Skeletal muscle tissue (tissue), 4 donors: ENCODE measurements around the gene CTXN1. TPM values are rescaled to one million over a fixed set of nuclear protein-coding genes. Genes with fewer than 3 reads are reported as not detected.

Experiments used
- H3K27ac ChIP-seq: one replicate; pipeline ENCODE4 v1.7.0; 2013; ENCODE audit warnings: mild to moderate bottlenecking, low read depth, low read length, inconsistent platforms
- H3K27me3 ChIP-seq, 3 donors: one replicate each; pipeline ENCODE4 v1.7.0; 2013; ENCODE audit warnings: low read length in 3 of 3; ENCODE audit not compliant: control insufficient read depth in 3 of 3, insufficient read depth in 3 of 3
- H3K36me3 ChIP-seq, 3 donors: one replicate each; pipeline ENCODE4 v1.7.0; 2013; ENCODE audit warnings: low read length in 3 of 3; ENCODE audit not compliant: control insufficient read depth in 3 of 3, insufficient read depth in 3 of 3
- H3K4me1 ChIP-seq, 3 donors: one replicate each; pipeline ENCODE4 v1.7.0; 2013; ENCODE audit warnings: low read length in 3 of 3, mild to moderate bottlenecking in 3 of 3; ENCODE audit not compliant: control insufficient read depth in 3 of 3, insufficient read depth in 3 of 3
- H3K4me3 ChIP-seq, 3 donors: one replicate each; pipeline ENCODE4 v1.7.0; 2013; ENCODE audit warnings: low read length in 3 of 3
- H3K9ac ChIP-seq, 3 donors: one replicate each; pipeline ENCODE4 v1.7.0; 2013; ENCODE audit warnings: low read length in 3 of 3, mild to moderate bottlenecking in 3 of 3, moderate library complexity in 2 of 3, low read depth in 1 of 3
- H3K9me3 ChIP-seq, 3 donors: one replicate each; pipeline ENCODE4 v1.7.0; 2013; ENCODE audit warnings: low read length in 3 of 3; ENCODE audit not compliant: control insufficient read depth in 3 of 3
- total RNA-seq: library from RNA; depleted of rRNA; stranded (reverse); fragments of >200 nt; gene quantifications from one replicate; pipeline ENCODE4 v1.2.3, GENCODE V29; 2014
- donor health status: Osteomylitis.

The CTXN1 gene
- total RNA-seq, 1 donor from 2014 or later: 0.52 TPM

GRCh38 chr19:7879836-7880235, 46.1 kb downstream of the CTXN1 start:
- Histone ChIP-seq H3K4me3 (no peak overlapping the region), H3K4me1 (no peaks in the 10 kb centered on the region), H3K9me3 (no peaks in the 10 kb centered on the region), H3K27me3 (peaks cover 7 to 20% (median 9%) of the 10 kb centered on the region in 3 donors), H3K36me3 (no peaks in the 10 kb centered on the region), H3K27ac (no peak overlapping the region), H3K9ac (no peak overlapping the region)

DNA sequence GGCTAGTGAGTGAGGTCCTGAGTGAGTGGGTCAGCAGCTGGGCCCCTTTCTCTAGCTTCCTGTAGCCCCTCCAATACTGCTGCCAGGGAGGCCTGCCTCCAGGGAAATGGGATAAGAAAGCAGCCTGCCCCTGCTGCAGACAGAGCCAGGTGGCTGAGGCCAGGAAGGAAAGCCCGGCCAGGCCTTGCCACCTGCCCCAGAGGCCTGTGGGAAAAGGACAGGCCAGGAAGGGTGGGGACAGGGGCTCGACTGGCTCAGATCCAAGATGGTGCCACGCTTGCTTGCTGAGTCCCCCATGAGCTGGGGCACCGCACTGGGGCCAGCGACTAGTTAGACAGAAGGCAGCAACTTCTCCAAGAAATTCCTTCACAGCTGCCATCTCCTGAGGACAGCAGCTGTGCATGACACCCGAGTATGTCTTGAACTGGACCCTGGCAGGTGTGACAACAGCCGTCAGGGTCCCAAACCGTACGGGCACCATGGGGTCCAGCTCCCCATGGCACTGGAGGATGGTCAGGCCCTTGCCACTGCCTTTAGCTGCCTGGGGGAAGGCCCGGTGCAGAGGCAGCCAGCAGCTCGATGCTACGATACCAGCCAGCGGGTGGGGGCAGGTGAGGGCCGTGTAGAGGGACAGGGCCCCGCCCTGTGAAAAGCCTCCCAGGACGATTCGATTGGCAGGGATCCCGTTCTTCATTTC, 46.7 kb downstream of the CTXN1 start:
- H3K36me3 ChIP-seq: no peaks in the 10 kb centered on the region
- H3K27ac ChIP-seq: no peak overlapping the region
- no peak overlapping the region for H3K4me3 ChIP-seq
- H3K27me3 ChIP-seq: peaks cover 13 to 26% (median 15%) of the 10 kb centered on the region in 3 donors
- peaks cover 0 to 5% (median 3%) of the 10 kb centered on the region in 3 donors for H3K4me1 ChIP-seq
- H3K9ac ChIP-seq: no peak overlapping the region
- no peaks in the 10 kb centered on the region for H3K9me3 ChIP-seq

- Histone ChIP-seq H3K27me3 (peaks cover 23 to 39% (median 32%) of the 10 kb centered on the region in 3 donors), H3K4me1 (peaks cover 0 to 5% (median 3%) of the 10 kb centered on the region in 3 donors), H3K36me3 (no peaks in the 10 kb centered on the region), H3K9ac (no peak overlapping the region), H3K27ac (no peak overlapping the region), H3K9me3 (no peaks in the 10 kb centered on the region), H3K4me3 (no peak overlapping the region)
Observed at GRCh38 chr19:7877249-7877836, 48.6 kb downstream of the CTXN1 start.

- Histone ChIP-seq H3K9me3 (no peaks in the 10 kb centered on the region), H3K36me3 (no peaks in the 10 kb centered on the region), H3K4me3 (no peak overlapping the region), H3K4me1 (peaks cover 6 to 13% (median 7%) of the 10 kb centered on the region in 3 donors), H3K9ac (no peak overlapping the region), H3K27me3 (peaks cover 29 to 46% (median 35%) of the 10 kb centered on the region in 3 donors), H3K27ac (no peak overlapping the region)
Observed at GRCh38 chr19:7874897-7875273, 51.0 kb downstream of the CTXN1 start.

Other genes starting within 250 kb of the CTXN1 start
- not detected for gene MCEMP1, start 249.0 kb downstream of the CTXN1 start, total RNA-seq
- 9.4 TPM for gene TRAPPC5, start 245.3 kb downstream of the CTXN1 start, total RNA-seq
- under 0.01 TPM for gene FCER2, start 224.0 kb downstream of the CTXN1 start, total RNA-seq
- gene CLEC4G, start 194.0 kb downstream of the CTXN1 start, total RNA-seq: 0.52 TPM
- gene CD209, start 178.6 kb downstream of the CTXN1 start, total RNA-seq: 5.2 TPM
- gene CLEC4M, start 162.9 kb downstream of the CTXN1 start, total RNA-seq: not detected
- 9.4 TPM for gene EVI5L, start 95.9 kb downstream of the CTXN1 start, total RNA-seq
- not detected for gene PRR36, start 51.7 kb downstream of the CTXN1 start, total RNA-seq
- gene LRRC8E, start 37.6 kb downstream of the CTXN1 start, total RNA-seq: under 0.01 TPM
- gene MAP2K7, start 22.3 kb downstream of the CTXN1 start, total RNA-seq: 9.4 TPM
- gene TGFBR3L, start 11.3 kb downstream of the CTXN1 start, total RNA-seq: 1.6 TPM
- gene SNAPC2, start 5.8 kb downstream of the CTXN1 start, total RNA-seq: 6.3 TPM
- 36.0 TPM for gene TIMM44, start 17.5 kb upstream of the CTXN1 start, total RNA-seq
- 16.7 TPM for gene ELAVL1, start 79.5 kb upstream of the CTXN1 start, total RNA-seq
- not detected for gene CCL25, start 126.6 kb upstream of the CTXN1 start, total RNA-seq
- gene FBN3, start 223.5 kb upstream of the CTXN1 start, total RNA-seq: 4.2 TPM